ENCODE results near the gene CARD9.

Gene CARD9

GRCh38 chr9:136314944-136315343, 58.5 kb downstream of the CARD9 start:
- Histone ChIP-seq H3K4me3 (replicated peaks; ENCODE audit: low read depth, low read length) (no peak overlapping the region), H3K36me3 (ENCODE audit: control insufficient read depth, insufficient read depth, low read length) (no peaks in the 10 kb centered on the region), H3K27me3 (replicated peaks; ENCODE audit: control insufficient read depth, insufficient read depth, low read length) (peaks cover 2% of the 10 kb centered on the region; the same call in 1 of the 2 replicates)
- DNase-seq (ENCODE audit: extremely low read depth, insufficient read length), result no peak
- no peak for TF ChIP-seq CTCF (IDR thresholded peaks at IDR 0.05; ENCODE audit: insufficient read depth, low read length, poor library complexity, severe bottlenecking)

- Histone ChIP-seq H3K27me3 (replicated peaks; ENCODE audit: control insufficient read depth, insufficient read depth, low read length) (peaks cover 2% of the 10 kb centered on the region; the same call in 1 of the 2 replicates), H3K36me3 (ENCODE audit: control insufficient read depth, insufficient read depth, low read length) (no peaks in the 10 kb centered on the region), H3K4me3 (replicated peaks; ENCODE audit: low read depth, low read length) (no peak overlapping the region)
- no peak for DNase-seq (ENCODE audit: extremely low read depth, insufficient read length)
- TF ChIP-seq CTCF (IDR thresholded peaks at IDR 0.05; ENCODE audit: insufficient read depth, low read length, poor library complexity, severe bottlenecking), result no peak
These were observed 59.4 kb downstream of the CARD9 start for GRCh38 chr9:136314056-136314416.
